ENCODE data around the gene NT5C1B. TPM values are rescaled to one million over a fixed set of nuclear protein-coding genes. Genes with fewer than 3 reads are reported as not detected.

NT5C1B gene
- total RNA-seq, 2 experiments from 2014 or later = not detected

DNA sequence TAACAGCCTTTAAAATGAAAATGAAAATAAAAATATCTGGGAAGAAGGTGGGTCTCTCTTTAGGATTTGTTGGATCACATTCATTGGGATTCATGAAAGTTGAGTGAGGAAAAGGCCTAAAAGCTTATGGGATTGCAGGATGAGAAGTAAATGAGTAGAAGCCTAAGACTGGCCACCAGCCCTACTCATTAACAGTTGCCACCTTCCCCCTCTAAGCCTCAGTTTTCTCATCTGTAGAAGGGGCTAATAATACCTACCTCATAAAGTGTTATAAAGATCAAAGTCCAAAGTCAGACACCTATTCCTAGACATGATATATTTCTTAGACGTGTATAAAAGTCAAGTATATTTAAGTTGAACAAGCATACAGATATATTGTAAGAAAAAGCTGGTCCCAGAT is 52.7 kb downstream of the NT5C1B start:
- no peaks in the 10 kb centered on the region for H4K20me1 ChIP-seq (ENCODE audit: insufficient read depth, low read length)
- H2AFZ ChIP-seq (ENCODE audit: low read length) = no peak overlapping the region
- TF ChIP-seq, protein P1, sequence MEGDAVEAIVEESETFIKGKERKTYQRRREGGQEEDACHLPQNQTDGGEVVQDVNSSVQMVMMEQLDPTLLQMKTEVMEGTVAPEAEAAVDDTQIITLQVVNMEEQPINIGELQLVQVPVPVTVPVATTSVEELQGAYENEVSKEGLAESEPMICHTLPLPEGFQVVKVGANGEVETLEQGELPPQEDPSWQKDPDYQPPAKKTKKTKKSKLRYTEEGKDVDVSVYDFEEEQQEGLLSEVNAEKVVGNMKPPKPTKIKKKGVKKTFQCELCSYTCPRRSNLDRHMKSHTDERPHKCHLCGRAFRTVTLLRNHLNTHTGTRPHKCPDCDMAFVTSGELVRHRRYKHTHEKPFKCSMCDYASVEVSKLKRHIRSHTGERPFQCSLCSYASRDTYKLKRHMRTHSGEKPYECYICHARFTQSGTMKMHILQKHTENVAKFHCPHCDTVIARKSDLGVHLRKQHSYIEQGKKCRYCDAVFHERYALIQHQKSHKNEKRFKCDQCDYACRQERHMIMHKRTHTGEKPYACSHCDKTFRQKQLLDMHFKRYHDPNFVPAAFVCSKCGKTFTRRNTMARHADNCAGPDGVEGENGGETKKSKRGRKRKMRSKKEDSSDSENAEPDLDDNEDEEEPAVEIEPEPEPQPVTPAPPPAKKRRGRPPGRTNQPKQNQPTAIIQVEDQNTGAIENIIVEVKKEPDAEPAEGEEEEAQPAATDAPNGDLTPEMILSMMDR (conservative IDR thresholded peaks at IDR 0.05; ENCODE audit: low read length) = no peak
- TF ChIP-seq EZH2phosphoT487 (IDR thresholded peaks at IDR 0.05; ENCODE audit: borderline replicate concordance, low read depth, low read length) = no peak
- no peak overlapping the region for H3K4me2 ChIP-seq (ENCODE audit: low read length)
- BruUV-seq (replicated peaks) = no TSS peak
- ChIA-PET CTCF (ENCODE audit: unreplicated experiment) (no interaction called here), POLR2A (no interaction called here)
- H3K9me3 ChIP-seq (ENCODE audit: low read length) = no peaks in the 10 kb centered on the region
- DNase-seq (ENCODE audit: low spot score) = no peak
- H3K27ac ChIP-seq (ENCODE audit: low read depth, low read length, poor library complexity, severe bottlenecking) = no peak overlapping the region
- H3K9me2 ChIP-seq (ENCODE audit: insufficient read depth, low read length) = no peaks in the 10 kb centered on the region
- H3K36me3 ChIP-seq (ENCODE audit: insufficient read depth, low read length) = no peaks in the 10 kb centered on the region
- no peak overlapping the region for H3K4me3 ChIP-seq (ENCODE audit: low read depth, low read length, poor library complexity, severe bottlenecking)
- intact Hi-C loops (cut with micrococcal nuclease; ENCODE audit: unreplicated experiment) = no loop called here
- no peaks in the 10 kb centered on the region for H3K79me2 ChIP-seq (ENCODE audit: insufficient read depth, low read depth, low read length)
- no peaks in the 10 kb centered on the region for H3K4me1 ChIP-seq (ENCODE audit: insufficient read depth, low read length, poor library complexity, severe bottlenecking)

DNA sequence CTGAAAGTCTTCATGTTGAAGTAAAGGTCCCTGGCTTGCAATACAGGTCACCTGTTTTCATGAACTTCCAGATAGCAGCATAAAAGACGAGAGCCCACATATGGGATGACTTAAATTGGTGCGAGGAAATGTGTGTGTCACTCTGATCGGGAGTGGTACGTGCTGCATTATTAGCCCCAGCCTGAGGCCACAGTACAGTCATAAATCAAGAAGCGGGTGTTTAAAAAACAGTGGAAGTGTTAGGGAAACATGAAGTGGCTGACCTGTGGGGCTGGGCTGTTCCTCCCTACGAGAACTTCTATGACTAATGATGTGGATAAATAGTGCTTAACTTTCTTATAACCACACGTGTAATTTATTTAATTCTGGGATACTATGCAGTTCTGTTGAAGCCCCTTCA is 53.3 kb downstream of the NT5C1B start:
- CTCF ChIA-PET (ENCODE audit: unreplicated experiment) = no interaction called here
- no peak for DNase-seq (ENCODE audit: low spot score)
- Histone ChIP-seq H3K9me2 (ENCODE audit: insufficient read depth, low read length) (no peaks in the 10 kb centered on the region), H3K79me2 (ENCODE audit: insufficient read depth, low read depth, low read length) (no peaks in the 10 kb centered on the region), H3K27ac (ENCODE audit: low read depth, low read length, poor library complexity, severe bottlenecking) (no peak overlapping the region), H3K4me3 (ENCODE audit: low read depth, low read length, poor library complexity, severe bottlenecking) (no peak overlapping the region), H4K20me1 (ENCODE audit: insufficient read depth, low read length) (no peaks in the 10 kb centered on the region), H3K36me3 (ENCODE audit: insufficient read depth, low read length) (no peaks in the 10 kb centered on the region), H2AFZ (ENCODE audit: low read length) (no peak overlapping the region), H3K4me1 (ENCODE audit: insufficient read depth, low read length, poor library complexity, severe bottlenecking) (no peaks in the 10 kb centered on the region), H3K9me3 (ENCODE audit: low read length) (no peaks in the 10 kb centered on the region), H3K4me2 (ENCODE audit: low read length) (no peak overlapping the region)
- BruUV-seq (replicated peaks) = no TSS peak
- intact Hi-C loops (cut with micrococcal nuclease; ENCODE audit: unreplicated experiment) = no loop called here
- TF ChIP-seq, protein P1 (conservative IDR thresholded peaks at IDR 0.05; ENCODE audit: low read length) = no peak
- no peak for TF ChIP-seq EZH2phosphoT487 (IDR thresholded peaks at IDR 0.05; ENCODE audit: borderline replicate concordance, low read depth, low read length)
- POLR2A ChIA-PET = no interaction called here

DNA sequence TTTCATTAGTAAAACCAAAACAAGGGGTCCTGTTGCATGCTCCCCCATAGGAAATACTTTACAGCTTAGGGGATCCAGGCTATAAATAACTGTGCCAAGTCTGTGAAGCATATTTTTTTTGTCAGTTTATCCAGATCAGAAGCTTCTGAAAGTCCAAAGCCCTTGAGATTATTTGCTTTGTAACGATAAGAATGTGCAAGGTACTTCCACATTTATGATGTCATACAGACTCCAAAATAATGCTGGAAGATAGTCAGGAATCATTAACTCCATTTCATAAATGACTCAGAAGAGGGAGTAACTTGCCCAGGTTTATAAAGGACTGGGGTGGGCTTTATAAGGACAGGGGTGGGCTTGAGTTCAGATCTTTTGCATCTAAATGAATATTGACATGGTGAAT is 58.2 kb downstream of the NT5C1B start:
- TF ChIP-seq, protein P1 (conservative IDR thresholded peaks at IDR 0.05; ENCODE audit: low read length) = no peak
- no peak for TF ChIP-seq EZH2phosphoT487 (IDR thresholded peaks at IDR 0.05; ENCODE audit: borderline replicate concordance, low read depth, low read length)
- CTCF ChIA-PET (ENCODE audit: unreplicated experiment) = no interaction called here
- no peaks in the 10 kb centered on the region for H3K79me2 ChIP-seq (ENCODE audit: insufficient read depth, low read depth, low read length)
- no peaks in the 10 kb centered on the region for H3K9me2 ChIP-seq (ENCODE audit: insufficient read depth, low read length)
- H4K20me1 ChIP-seq (ENCODE audit: insufficient read depth, low read length) = no peaks in the 10 kb centered on the region
- H3K9me3 ChIP-seq (ENCODE audit: low read length) = no peaks in the 10 kb centered on the region
- intact Hi-C loops (cut with micrococcal nuclease; ENCODE audit: unreplicated experiment) = no loop called here
- no peaks in the 10 kb centered on the region for H3K4me1 ChIP-seq (ENCODE audit: insufficient read depth, low read length, poor library complexity, severe bottlenecking)
- DNase-seq (ENCODE audit: low spot score) = no peak
- no peak overlapping the region for H3K4me2 ChIP-seq (ENCODE audit: low read length)
- no peak overlapping the region for H3K27ac ChIP-seq (ENCODE audit: low read depth, low read length, poor library complexity, severe bottlenecking)
- no peak overlapping the region for H2AFZ ChIP-seq (ENCODE audit: low read length)
- H3K36me3 ChIP-seq (ENCODE audit: insufficient read depth, low read length) = no peaks in the 10 kb centered on the region
- no peak overlapping the region for H3K4me3 ChIP-seq (ENCODE audit: low read depth, low read length, poor library complexity, severe bottlenecking)
- POLR2A ChIA-PET = interaction anchor here (1.7 kb wide), 1 partner anchor 67 kb away, joined by 4 read pairs; no protein-coding TSS in a partner anchor
- BruUV-seq (replicated peaks) = no TSS peak
